ENCODE results near the gene DEDD.

DEDD gene

GRCh38 chr1:161163793-161164192 lies 31.3 kb upstream of the DEDD start:
- no peak for DNase-seq (ENCODE audit: low read depth in 2 of 2)

DNA sequence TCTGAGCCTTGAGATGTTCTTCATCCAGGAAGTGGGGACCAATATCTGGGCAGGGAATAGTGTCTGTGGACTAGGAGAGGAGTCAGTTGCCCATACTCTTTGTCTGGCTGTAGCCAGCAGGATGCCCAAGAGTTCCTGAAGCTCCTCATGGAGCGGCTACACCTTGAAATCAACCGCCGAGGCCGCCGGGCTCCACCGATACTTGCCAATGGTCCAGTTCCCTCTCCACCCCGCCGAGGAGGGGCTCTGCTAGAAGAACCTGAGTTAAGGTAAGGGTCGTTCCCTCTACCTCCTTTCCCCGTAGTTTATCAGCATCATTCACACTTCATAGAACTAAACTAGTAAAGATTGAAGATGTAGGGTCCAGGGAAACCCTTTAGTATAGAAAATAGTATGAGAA lies 30.3 kb upstream of the DEDD start:
- no peak for DNase-seq (ENCODE audit: low read depth in 2 of 2)

GRCh38 chr1:161162052-161162451 lies 29.6 kb upstream of the DEDD start:
- DNase-seq (ENCODE audit: low read depth in 2 of 2), result no peak

DNA sequence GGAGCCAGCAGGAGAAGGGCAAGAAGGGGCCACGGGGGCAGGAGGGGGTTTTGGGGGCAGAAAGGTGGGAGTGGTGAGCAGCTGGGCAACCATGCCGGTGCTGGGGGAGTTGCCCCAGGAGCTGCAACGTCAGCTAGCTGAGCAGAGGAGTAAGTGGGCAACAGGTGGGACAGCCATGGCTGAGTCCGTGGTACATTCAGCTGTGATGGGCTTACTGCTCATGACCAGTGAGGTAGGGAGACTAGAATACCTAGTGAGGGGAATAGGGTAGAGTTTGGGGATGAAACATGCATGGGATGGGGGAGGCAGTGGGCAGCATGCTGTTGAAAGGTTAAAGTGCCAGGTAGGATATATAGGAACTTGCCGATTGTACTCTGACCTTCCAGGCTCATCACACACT lies 29.2 kb upstream of the DEDD start:
- no peak for DNase-seq (ENCODE audit: low read depth in 2 of 2)

DNA sequence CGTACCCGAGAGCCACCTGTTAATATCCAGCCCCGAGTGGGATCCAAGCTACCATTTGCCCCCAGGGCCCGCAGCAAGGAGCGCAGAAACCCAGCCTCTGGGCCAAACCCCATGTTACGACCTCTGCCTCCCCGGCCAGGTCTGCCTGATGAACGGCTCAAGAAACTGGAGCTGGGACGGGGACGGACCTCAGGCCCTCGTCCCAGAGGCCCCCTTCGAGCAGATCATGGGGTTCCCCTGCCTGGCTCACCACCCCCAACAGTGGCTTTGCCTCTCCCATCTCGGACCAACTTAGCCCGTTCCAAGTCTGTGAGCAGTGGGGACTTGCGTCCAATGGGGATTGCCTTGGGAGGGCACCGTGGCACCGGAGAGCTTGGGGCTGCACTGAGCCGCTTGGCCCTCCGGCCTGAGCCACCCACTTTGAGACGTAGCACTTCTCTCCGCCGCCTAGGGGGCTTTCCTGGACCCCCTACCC lies 28.2 kb upstream of the DEDD start:
- DNase-seq (ENCODE audit: low read depth in 2 of 2), result no peak

- no peak for DNase-seq (ENCODE audit: low read depth in 2 of 2)
Observed at GRCh38 chr1:161159913-161160243, 27.4 kb upstream of the DEDD start.

DNA sequence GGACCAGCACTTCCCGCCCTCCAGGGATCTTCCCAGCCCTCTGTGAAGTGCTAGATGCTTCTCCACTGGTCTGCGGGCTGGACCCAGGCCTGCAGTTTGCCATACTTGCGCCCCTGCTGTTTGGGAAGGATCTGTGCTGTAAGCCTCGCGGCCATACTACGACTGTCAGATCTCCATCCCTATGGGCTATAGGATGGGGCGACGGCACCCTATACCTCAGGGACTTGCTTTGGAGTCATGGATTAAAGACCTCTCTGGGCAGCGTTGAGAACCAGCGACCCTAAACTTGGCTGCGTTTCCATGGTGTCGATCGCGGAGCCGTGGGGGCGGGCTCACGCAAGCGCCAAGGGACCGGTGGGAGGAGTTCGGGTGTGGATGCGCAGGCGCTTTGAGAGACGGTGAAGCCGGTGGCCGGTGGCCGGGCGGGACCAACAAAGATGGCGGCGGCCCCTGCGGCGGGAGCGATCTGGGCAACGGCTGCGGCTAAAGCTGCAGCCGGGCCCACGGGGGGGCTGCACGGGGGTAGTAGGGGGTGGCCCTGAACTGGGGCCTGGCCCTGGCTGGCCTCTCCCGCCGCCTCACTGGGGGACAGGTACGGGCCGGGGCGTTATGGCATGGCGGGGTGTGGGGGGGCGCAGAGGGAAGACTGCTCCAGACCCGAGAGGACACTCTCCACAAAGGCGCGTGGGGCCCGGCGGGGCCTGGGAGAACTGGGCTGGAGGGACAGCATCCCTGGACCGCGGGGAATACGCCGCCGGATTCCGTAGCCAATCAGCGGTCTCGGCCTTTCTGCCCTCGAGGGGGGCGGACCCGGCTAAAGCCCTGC lies 26.8 kb upstream of the DEDD start, which contains the start of gene USP21:
USP21 (plus strand) TSS at position 414 of the 826 bp plus-strand sequence. CDS start 1,141 bp downstream, outside the sequence.
- DNase-seq (ENCODE audit: low read depth in 2 of 2), result peak; percentile 82 to 89

DNA sequence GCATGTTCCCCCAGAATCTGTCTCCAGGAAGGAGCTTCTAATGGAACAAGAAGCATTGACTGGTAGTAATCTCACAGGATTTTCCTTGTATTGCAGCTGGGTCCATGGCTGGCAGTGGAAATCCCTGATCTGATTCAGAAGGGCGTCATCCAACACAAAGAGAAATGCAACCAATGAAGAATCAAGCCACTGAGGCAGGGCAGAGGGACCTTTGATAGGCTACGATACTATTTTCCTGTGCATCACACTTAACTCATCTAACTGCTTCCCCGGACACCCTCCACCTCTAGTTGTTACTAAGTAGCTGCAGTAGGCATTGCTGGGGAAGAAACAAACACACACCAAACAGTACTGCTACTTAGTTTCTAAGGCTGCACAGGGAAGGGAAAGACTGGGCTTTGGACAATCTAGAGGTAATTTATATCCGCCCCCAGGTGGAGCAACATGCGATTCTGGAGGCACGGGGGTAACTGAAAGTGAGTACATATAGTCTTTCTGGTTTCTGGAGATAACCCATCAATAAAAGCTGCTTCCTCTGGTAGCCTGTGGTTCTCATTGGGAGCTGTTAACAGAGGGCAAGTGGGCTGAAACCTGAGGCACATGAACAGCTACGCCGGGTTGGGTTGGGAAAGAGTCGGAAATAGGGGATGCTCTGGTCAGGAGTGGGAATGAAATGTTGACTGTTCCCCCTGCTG lies 26.0 kb upstream of the DEDD start:
- DNase-seq (ENCODE audit: low read depth in 2 of 2), result no peak

DNA sequence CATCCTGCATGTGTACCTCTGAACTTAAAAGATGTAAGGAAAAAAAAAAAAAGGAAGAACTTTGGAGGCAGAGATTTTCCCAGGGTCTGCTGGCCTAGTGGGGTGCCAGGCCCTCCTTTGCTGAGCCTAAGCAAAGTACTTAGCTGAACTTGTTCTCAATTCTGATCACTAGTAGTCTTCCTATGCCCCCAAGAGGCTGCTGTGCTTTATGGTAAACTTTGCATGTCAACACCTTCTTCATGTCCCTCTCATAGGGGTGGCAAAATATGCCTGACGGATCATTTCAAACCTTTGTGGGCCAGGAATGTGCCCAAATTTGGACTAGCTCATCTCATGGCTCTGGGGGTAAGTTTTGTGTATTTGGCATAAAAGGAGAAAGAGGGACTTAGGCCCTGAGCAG lies 25.4 kb upstream of the DEDD start:
- no peak for DNase-seq (ENCODE audit: low read depth in 2 of 2)

DNA sequence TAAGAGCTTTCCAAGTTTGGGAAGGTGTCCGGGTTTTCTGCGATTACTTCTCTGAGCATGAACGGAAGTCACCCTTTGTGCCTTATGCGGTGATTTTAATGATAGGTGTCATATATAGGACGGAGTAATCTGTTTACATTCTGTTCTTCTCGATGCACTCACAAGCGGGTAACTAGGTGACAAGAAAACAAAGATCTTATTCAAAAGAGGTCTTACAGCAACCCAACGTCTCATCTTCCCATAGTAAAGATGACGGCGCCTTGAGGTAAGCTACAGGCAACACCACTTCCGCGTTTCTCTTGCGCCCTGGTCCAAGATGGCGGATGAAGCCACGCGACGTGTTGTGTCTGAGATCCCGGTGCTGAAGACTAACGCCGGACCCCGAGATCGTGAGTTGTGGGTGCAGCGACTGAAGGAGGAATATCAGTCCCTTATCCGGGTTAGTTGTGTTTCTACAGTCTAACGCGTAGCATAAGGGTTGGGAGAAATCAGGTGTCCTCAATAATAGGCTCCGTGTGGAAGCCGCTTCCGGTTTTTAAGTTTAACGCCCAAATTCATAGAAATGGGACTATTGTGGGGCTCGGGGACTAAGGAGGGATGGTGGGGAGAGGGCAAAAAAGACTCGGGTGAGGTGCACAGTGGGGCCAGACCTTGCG lies 21.3 kb upstream of the DEDD start, which contains the start of gene UFC1:
UFC1 (plus strand) TSS at position 297 of the 656 bp plus-strand sequence; CDS start at position 317, 20 bp downstream.
- DNase-seq (ENCODE audit: low read depth in 2 of 2), result peak; percentile 66 to 77

GRCh38 chr1:161153176-161153575 lies 20.7 kb upstream of the DEDD start:
- DNase-seq (ENCODE audit: low read depth in 2 of 2), result no peak

DNA sequence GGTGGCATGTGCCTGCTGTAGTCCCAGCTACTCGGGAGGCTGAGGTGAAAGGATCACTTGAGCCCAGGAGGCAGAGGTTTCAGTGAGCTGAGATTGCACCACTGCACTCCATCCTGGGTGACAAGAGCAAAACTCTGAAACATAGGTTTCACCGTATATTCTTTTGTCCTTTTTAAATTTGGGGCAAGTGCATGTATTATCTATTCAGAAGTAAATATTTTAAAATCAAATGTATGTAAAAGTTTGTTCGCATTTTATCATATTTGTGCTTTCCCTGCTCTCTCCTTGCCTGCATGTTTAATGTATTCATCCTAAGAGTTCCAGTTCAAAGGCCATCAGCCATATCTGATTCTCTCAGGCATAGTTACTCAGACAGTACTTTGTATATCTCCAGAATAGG lies 13.4 kb upstream of the DEDD start:
- no peak for DNase-seq (ENCODE audit: low read depth in 2 of 2)

- DNase-seq (ENCODE audit: low read depth in 2 of 2), result no peak
Observed at GRCh38 chr1:161140755-161141400, 8.4 kb upstream of the DEDD start.

DNA sequence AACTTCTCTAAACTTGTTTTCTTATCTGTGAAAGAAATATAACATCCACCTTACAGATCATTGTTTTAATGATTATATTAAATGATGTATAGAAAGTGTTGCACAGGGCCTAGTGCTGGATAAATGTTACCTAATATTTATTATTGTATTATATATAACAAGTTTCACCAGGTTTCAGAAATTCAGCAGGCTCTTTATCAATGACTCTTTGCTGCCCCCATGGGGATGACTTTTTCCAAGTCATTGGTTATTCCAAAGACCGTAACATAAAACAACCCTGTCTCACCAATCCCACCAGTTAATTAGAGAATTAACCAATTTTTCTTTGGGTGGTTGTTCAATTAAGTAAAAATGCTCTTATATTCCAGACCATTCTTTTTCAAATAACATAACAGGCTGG lies 7.3 kb upstream of the DEDD start:
- no peak for DNase-seq (ENCODE audit: low read depth in 2 of 2)

- no peak for DNase-seq (ENCODE audit: low read depth in 2 of 2)
Observed at GRCh38 chr1:161138431-161138830, 6.0 kb upstream of the DEDD start.

- no peak for DNase-seq (ENCODE audit: low read depth in 2 of 2)
Observed at GRCh38 chr1:161137881-161138280, 5.4 kb upstream of the DEDD start.

GRCh38 chr1:161133220-161133740 lies 813 bp upstream of the DEDD start:
- no peak for DNase-seq (ENCODE audit: low read depth in 2 of 2)

DNA sequence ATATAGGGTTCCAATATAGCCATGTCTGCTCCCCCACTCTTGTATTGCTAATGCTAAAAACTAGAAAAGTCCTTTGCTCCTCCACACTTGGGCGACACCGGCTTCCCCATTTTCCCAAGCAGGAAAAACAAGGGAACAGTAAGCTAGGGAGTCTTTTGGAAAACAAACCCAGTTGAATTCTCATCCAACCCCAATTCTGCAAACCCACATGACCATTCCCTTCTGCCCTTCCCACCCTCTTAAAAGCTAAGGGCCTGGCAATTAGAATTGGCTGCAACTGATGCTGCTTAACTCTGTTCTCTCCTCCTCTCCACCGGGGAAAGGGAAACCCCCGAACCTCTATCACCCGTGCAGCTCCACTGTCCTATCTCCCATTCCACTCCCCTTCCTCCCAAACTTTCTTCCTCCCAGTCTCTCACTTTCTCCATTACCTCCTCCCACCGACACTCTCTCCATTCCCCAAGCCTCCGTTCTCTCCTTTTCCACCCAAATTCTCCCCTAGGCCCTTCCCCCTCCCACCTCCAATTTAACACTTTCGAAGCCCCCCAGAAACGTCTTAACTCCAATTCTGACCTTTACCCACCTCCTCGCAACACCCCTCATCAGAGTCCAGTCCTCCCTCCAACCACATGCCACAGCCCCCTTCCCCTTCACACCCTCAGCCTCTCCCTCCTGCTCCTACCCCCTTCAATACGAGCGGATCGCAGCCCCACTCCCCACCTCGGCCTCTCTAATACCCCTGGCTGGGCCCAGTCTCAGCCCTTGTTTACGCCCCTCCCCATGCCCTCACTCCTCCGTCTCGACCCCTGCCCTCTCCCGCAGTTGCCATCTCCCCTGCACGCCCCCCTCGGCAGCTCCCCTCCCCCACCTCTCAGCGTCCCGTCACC lies 701 bp downstream of the DEDD start:
- DNase-seq (ENCODE audit: low read depth in 2 of 2), result no peak

DNA sequence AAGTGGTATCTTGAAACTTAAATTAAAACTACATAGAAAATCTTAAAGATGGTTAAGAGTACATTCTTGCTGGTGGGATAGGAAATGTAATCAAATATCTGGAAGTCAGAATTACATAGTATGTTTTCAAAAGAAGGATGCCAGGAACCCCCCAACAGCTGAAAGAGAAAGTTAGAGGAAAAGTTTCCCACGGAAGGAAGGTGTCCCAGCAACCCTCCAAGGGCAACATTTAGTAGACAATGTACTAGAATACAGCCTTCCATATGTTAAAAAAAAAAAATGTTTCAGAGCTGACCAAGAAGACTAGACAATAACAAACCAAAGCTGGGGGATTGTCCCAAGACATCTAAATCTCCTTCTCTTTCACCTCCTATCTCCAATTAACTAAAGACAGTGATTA lies 2.2 kb downstream of the DEDD start:
- no peak for DNase-seq (ENCODE audit: low read depth in 2 of 2)

- no peak for DNase-seq (ENCODE audit: low read depth in 2 of 2)
Observed at GRCh38 chr1:161128591-161129420, 3.7 kb downstream of the DEDD start.
